ENCODE data around the gene THNSL1.

DNA sequence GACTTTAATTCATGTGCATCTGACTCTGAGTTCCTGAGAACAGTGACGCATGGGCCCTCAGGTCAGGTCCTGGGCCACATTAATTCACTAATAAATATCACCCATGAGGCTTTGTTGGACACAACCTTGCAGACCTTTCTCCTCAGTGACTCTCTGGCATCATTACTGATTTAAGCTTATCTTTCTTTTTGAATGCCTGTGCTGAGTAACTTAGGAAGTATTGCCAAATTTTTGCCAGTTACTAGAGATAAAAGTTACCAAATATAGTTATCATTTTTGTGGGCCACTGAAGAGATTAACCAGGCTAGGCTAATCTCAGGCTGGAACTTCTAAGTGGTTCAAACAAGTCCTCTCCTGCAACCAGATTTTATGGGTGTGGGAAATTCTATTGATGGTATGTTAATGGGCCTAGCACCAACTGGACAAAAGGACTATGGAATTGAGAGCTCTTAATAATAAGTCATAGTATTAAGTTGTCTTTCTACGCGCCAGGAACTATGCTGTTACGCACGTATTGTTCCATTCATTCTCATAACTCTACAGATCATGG lies 35.2 kb upstream of the THNSL1 start:
- TF ChIP-seq POLR2A (IDR thresholded peaks at IDR 0.05; ENCODE audit: low read depth, low read length) (no peak), POLR2AphosphoS5 (IDR thresholded peaks at IDR 0.05; ENCODE audit: low read depth, low read length) (no peak)

Measured in GM12892 (cell line).